ENCODE data around the gene NAA10.
"Not testable (repeated sequence)": the region's sequence is repeated elsewhere in the genome, so short reads cannot be mapped to it uniquely, and the experiment has no call there.

Gene NAA10

DNA sequence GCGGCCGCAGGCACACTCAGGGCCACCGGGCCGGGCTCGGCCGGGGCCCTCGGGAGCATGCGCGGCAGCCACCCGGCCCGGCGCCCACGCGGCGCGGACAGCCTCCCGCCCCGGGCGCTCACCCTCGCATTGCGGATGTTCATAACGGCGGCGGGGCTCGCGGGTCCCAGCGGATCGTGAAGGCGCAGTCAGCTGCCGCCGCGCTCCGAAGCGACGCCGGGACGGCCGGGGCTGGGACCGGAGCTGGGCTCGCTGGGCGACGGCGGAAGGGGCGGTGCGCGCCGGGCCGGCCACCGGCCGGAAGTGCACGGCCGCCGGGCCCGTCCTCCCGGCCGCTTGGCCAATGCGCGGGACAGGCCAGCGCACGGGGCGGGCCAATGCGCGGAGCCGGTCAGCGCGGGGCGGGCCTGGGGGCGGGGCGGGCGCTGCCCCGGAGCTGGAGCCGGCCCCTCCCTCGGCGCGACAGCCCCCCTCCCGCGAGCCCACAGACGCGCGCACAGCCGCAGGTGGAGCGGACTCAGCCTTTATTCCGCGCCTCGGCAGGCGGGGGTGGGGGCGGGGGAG lies at the start of gene NAA10:
Gene NAA10 (minus strand): TSS at position 276 of the 564 bp plus-strand sequence. CDS start 133 bp downstream, at position 143.
- in situ Hi-C loops (cut with HindIII; ENCODE audit: low sequenced_read_pairs) = no loop called here

GRCh38 chrX:153983321-153983801 lies 48.5 kb upstream of the NAA10 start:
- in situ Hi-C loops (cut with HindIII; ENCODE audit: low sequenced_read_pairs) = no loop called here

DNA sequence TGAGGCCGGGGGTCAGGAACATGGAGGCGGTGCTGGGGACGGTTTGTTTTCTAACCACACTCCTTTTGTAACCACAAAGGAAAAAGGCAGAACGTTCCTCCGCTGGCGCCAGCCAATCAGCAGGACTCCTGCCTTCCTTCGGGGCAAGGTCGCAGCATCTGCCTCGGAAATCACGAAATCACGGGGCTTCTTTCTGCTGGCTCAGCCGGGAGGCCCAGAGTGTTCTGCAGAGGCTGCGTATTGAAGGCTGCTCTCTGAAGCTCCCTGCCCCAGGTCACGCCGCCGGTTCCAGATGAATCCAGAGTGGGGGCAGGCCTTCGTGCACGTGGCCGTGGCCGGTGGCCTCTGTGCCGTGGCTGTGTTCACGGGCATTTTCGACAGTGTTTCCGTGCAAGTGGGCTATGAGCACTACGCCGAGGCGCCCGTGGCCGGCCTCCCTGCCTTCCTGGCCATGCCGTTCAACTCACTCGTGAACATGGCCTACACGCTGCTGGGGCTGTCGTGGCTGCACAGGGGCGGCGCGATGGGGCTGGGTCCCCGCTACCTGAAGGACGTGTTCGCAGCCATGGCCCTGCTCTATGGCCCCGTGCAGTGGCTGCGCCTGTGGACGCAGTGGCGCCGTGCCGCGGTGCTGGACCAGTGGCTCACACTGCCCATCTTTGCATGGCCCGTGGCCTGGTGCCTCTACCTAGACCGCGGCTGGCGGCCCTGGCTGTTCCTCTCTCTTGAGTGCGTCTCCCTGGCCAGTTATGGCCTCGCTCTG lies 47.1 kb upstream of the NAA10 start:
- in situ Hi-C loops (cut with HindIII; ENCODE audit: low sequenced_read_pairs) = no loop called here

DNA sequence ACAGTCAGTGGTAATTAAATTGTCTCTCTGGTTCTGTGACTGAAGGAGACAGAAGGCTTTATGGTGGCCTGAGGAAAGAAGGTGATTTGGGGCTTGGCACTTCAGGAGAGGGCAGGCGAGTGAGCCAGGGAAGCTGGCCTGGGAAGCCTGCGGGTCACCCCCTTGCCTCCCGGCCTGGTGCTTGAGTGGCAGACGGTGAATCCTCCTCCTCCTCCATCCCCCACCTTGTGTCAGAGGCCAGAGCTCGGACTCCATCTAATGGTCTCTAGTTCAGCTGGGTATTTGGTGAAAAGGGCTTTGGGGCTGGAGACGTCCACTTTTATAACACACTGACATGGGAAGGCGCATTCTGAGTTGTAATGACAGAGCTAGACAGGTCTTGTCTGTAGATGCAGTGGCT lies 46.4 kb upstream of the NAA10 start:
- in situ Hi-C loops (cut with HindIII; ENCODE audit: low sequenced_read_pairs) = no loop called here

- in situ Hi-C loops (cut with HindIII; ENCODE audit: low sequenced_read_pairs) = not testable (repeated sequence)
Observed at GRCh38 chrX:153980394-153980793, 45.6 kb upstream of the NAA10 start.

- in situ Hi-C loops (cut with HindIII; ENCODE audit: low sequenced_read_pairs) = no loop called here
Observed at GRCh38 chrX:153974726-153975286, 40.0 kb upstream of the NAA10 start.

- in situ Hi-C loops (cut with HindIII; ENCODE audit: low sequenced_read_pairs) = no loop called here
Observed at GRCh38 chrX:153974003-153974725, 39.3 kb upstream of the NAA10 start.

GRCh38 chrX:153973127-153974002 lies 38.5 kb upstream of the NAA10 start:
- in situ Hi-C loops (cut with HindIII; ENCODE audit: low sequenced_read_pairs) = no loop called here

- in situ Hi-C loops (cut with HindIII; ENCODE audit: low sequenced_read_pairs) = no loop called here
Observed at GRCh38 chrX:153972368-153973126, 37.7 kb upstream of the NAA10 start, which contains the start of gene TMEM187. TMEM187 (plus strand) TSS chrX:153972754; CDS start chrX:153982063, 9,309 bp downstream.

- in situ Hi-C loops (cut with HindIII; ENCODE audit: low sequenced_read_pairs) = no loop called here
Observed at GRCh38 chrX:153971450-153972367, 36.9 kb upstream of the NAA10 start, which contains the start of gene HCFC1. HCFC1 (minus strand) TSS chrX:153971818; CDS start chrX:153970840, 978 bp downstream.

- in situ Hi-C loops (cut with HindIII; ENCODE audit: low sequenced_read_pairs) = no loop called here
Observed at GRCh38 chrX:153971124-153971449, 36.2 kb upstream of the NAA10 start.

GRCh38 chrX:153970357-153971123 lies 35.7 kb upstream of the NAA10 start:
- in situ Hi-C loops (cut with HindIII; ENCODE audit: low sequenced_read_pairs) = no loop called here

GRCh38 chrX:153969904-153970356 lies 35.1 kb upstream of the NAA10 start:
- in situ Hi-C loops (cut with HindIII; ENCODE audit: low sequenced_read_pairs) = no loop called here

- in situ Hi-C loops (cut with HindIII; ENCODE audit: low sequenced_read_pairs) = no loop called here
Observed at GRCh38 chrX:153969125-153969903, 34.5 kb upstream of the NAA10 start.

- in situ Hi-C loops (cut with HindIII; ENCODE audit: low sequenced_read_pairs) = no loop called here
Observed at GRCh38 chrX:153968754-153969124, 33.9 kb upstream of the NAA10 start.

DNA sequence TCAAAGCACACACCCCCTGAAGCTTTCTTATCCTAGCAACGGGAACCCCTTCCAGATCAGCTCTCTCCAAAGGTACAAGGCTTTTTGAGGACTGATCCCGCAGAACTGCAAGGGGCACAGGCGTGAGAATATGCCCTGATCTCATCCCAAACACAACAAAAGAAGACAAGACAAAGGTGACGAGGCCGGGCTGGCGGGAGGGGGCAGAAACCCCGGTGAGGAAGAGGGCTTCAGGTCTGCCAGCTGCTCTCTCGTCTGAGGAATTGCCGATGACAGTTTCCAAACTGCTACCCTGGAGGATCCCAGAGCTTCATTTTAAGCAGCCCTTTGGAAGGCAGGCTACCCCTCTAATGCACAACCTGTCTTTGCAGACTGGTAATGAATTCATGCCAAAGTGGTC lies 33.4 kb upstream of the NAA10 start:
- in situ Hi-C loops (cut with HindIII; ENCODE audit: low sequenced_read_pairs) = no loop called here

All from DLD1 (cell line).